Kidney epithelial cell (primary cell): ENCODE measurements around the gene GORAB. TPM values are rescaled to one million over a fixed set of nuclear protein-coding genes. Genes with fewer than 3 reads are reported as not detected.

Experiments
- DNase-seq: peaks from one replicate; pipeline ENCODE4 v3.0.0-alpha.2; 2010; ENCODE audit warnings: low read depth
- H3K27me3 ChIP-seq: 2 replicates; pipeline ENCODE4 v1.6.0; 2011; ENCODE audit warnings: low read length; ENCODE audit not compliant: control insufficient read depth, insufficient read depth
- H3K36me3 ChIP-seq: 2 replicates; pipeline ENCODE4 v1.5.1; 2011; ENCODE audit warnings: low read length; ENCODE audit not compliant: control insufficient read depth, insufficient read depth
- H3K4me3 ChIP-seq: 2 replicates; pipeline ENCODE4 v1.5.1; 2011; ENCODE audit warnings: low read depth, mild to moderate bottlenecking, control low read depth, low read length
- total RNA-seq: library from RNA; depleted of rRNA; stranded (reverse); fragments of >200 nt; gene quantifications from 2 replicates; pipeline ENCODE4 v1.2.3, GENCODE V29; 2015
- TF ChIP-seq, protein P1 (sequence below): IDR thresholded peaks from 2 replicates; pipeline ENCODE4 v1.5.1; 2011; ENCODE audit warnings: mild to moderate bottlenecking, moderate library complexity, low read length, control low read depth, inconsistent platforms; ENCODE audit not compliant: insufficient read depth, poor library complexity, severe bottlenecking

The GORAB gene
- 8.2 and 10.5 TPM in 2 replicates for total RNA-seq

GRCh38 chr1:170531758-170532657, at the start of gene GORAB:
Gene GORAB, plus strand, starts transcription at chr1:170532166. Its CDS starts 58 bp downstream, at chr1:170532224.
- Histone ChIP-seq H3K27me3 (no peaks in the 10 kb centered on the region), H3K36me3 (no peaks in the 10 kb centered on the region), H3K4me3 (peak within 1 kb of the TSS; percentile 50)
- TF ChIP-seq, protein P1, sequence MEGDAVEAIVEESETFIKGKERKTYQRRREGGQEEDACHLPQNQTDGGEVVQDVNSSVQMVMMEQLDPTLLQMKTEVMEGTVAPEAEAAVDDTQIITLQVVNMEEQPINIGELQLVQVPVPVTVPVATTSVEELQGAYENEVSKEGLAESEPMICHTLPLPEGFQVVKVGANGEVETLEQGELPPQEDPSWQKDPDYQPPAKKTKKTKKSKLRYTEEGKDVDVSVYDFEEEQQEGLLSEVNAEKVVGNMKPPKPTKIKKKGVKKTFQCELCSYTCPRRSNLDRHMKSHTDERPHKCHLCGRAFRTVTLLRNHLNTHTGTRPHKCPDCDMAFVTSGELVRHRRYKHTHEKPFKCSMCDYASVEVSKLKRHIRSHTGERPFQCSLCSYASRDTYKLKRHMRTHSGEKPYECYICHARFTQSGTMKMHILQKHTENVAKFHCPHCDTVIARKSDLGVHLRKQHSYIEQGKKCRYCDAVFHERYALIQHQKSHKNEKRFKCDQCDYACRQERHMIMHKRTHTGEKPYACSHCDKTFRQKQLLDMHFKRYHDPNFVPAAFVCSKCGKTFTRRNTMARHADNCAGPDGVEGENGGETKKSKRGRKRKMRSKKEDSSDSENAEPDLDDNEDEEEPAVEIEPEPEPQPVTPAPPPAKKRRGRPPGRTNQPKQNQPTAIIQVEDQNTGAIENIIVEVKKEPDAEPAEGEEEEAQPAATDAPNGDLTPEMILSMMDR = no peak
- DNase-seq = peak; percentile 75

- no peaks in the 10 kb centered on the region for H3K27me3 ChIP-seq
- H3K36me3 ChIP-seq = no peaks in the 10 kb centered on the region
- H3K4me3 ChIP-seq = no peak overlapping the region
- TF ChIP-seq, protein P1 = no peak
- DNase-seq = no peak
Measured at GRCh38 chr1:170483051-170483450, 48.9 kb upstream of the GORAB start.

DNA sequence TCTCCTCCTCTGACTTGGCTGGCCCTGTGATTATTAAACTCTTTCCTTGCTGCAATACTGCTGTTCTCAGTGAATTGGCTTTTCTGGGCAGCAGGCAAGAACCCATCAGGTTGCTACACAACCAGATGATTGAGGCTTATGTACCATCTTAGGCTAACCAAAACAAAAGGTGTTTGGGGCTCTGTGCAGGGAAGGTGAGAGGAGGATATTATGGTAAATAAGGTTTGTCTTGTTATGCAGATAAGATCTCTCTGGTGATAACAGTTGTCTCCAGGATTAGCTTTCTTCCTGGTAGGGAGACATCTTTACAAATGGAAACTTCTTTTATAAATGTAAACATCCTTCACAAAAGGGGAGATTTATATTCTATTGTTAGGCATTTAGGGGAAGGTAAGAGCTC, 44.5 kb upstream of the GORAB start:
- no peak for DNase-seq
- TF ChIP-seq, protein P1 = no peak
- no peaks in the 10 kb centered on the region for H3K36me3 ChIP-seq
- H3K4me3 ChIP-seq = no peak overlapping the region
- no peaks in the 10 kb centered on the region for H3K27me3 ChIP-seq

DNA sequence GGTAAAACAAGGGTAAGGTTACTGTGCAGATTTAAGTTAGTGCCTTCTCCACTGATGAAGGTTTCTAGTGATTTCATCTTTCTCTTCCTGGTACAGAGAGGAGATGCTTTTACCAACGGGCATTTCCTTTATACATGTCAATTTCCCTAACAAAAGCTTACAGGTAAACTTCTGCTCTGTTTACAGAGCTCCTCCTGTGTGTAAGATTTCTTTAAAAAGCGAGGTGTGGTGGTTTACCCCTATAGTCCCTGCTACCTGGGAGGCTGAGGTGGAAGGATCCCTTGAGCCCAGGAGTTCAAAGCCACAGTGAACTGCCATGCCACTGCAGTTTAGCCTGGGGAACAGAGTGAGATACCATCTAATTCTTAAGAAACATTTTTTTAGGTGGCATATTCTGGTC, 40.7 kb upstream of the GORAB start:
- no peak for DNase-seq
- Histone ChIP-seq H3K36me3 (no peaks in the 10 kb centered on the region), H3K27me3 (no peaks in the 10 kb centered on the region), H3K4me3 (no peak overlapping the region)
- TF ChIP-seq, protein P1 = no peak

- Histone ChIP-seq H3K27me3 (no peaks in the 10 kb centered on the region), H3K36me3 (no peaks in the 10 kb centered on the region), H3K4me3 (no peak overlapping the region)
- TF ChIP-seq, protein P1 = no peak
- no peak for DNase-seq
Measured at GRCh38 chr1:170494369-170494768, 37.6 kb upstream of the GORAB start.
